Heart right ventricle (tissue), 16 donors: ENCODE measurements around the gene NDUFAF5. TPM values are rescaled to one million over a fixed set of nuclear protein-coding genes. Genes with fewer than 3 reads are reported as not detected.
A peak's percentile ranks its signal among the peaks of the same experiment; 100 is the strongest.

ENCODE experiments used
- ATAC-seq, 8 donors: fragments of 200-7000 bp; cut with Tn5 transposase; one replicate each; pipeline ENCODE4 v1.9.1; 2020; ENCODE audit warnings: mild to moderate bottlenecking in 8 of 8, moderate library complexity in 8 of 8, moderate number of reproducible peaks in 1 of 8
- DNase-seq, 2 donors: peaks; one replicate each; pipeline ENCODE4 v3.0.0-alpha.2; 2020
- H3K27ac ChIP-seq, 10 donors: fragments of 200-600 bp; sonication (generic) in 2 of 10; one replicate each; pipeline versions ENCODE4 v1.5.0 to v1.8.0; 2020 to 2022; ENCODE audit warnings: mild to moderate bottlenecking in 3 of 10
- H3K27me3 ChIP-seq, 7 donors: fragments of 200-600 bp; one replicate each; pipeline ENCODE4 v1.8.0; 2021 to 2022; ENCODE audit warnings: mild to moderate bottlenecking in 2 of 7
- H3K36me3 ChIP-seq, 9 donors: fragments of 200-600 bp; sonication (generic) in 1 of 9; one replicate each; pipeline versions ENCODE4 v1.5.0 to v1.8.0; 2020 to 2022; ENCODE audit warnings: mild to moderate bottlenecking in 2 of 9
- H3K4me1 ChIP-seq, 9 donors: fragments of 200-600 bp; sonication (generic) in 1 of 9; one replicate each; pipeline versions ENCODE4 v1.5.0 to v1.8.0; 2020 to 2022; ENCODE audit warnings: mild to moderate bottlenecking in 4 of 9
- H3K4me3 ChIP-seq, 10 donors: fragments of 200-600 bp; sonication (generic) in 2 of 10; one replicate each; pipeline versions ENCODE4 v1.5.0 to v1.8.0; 2020 to 2022; ENCODE audit warnings: mild to moderate bottlenecking in 7 of 10, moderate library complexity in 2 of 10
- H3K9me3 ChIP-seq, 11 donors: fragments of 200-600 bp in 10 of 11; sonication (generic) in 2 of 11; one replicate each; pipeline versions ENCODE4 v1.5.0 to v1.8.0; 2013 to 2022; ENCODE audit warnings: mild to moderate bottlenecking in 2 of 11, control low read depth in 1 of 11, moderate library complexity in 1 of 11
- WGBS, 2 donors: extraction: QIAGEN DNeasy Blood & Tissue Kit; methylation state at CpG; one replicate each; pipeline ENCODE4 v1.1.7; 2013; ENCODE audit warnings: inconsistent platforms in 1 of 2; 5-methylcytosine and 5-hydroxymethylcytosine counted together
- intact Hi-C, 10 donors: fragments of 100-400 bp; cut with DNase I; formaldehyde crosslinking; loops; one replicate each; pipeline versions ENCODE4 v1.11.1 to v1.14.2; 2022
- polyA plus RNA-seq, 2 donors: library from polyadenylated mRNA; stranded (reverse); fragments of 200-250 nt; gene quantifications; one replicate each; pipeline ENCODE4 v1.2.3, GENCODE V29; 2013
- total RNA-seq, 10 donors: library from RNA; stranded (reverse); fragmentation: NEBNext Ultra II Directional in 3 of 10; extraction: Animal tissue kit (Norgen Biotek cat#: 25700) in 3 of 10; gene quantifications; one replicate each; pipeline versions ENCODE4 v1.2.1 to v1.2.4, GENCODE V29; 2021 to 2023
- TF ChIP-seq, protein P1 (sequence below), 9 donors: fragments of 200-600 bp; sonication (generic) in 2 of 9; IDR thresholded peaks; one replicate each; pipeline versions ENCODE4 v1.5.0 to v1.8.0; 2021 to 2022; ENCODE audit warnings: antibody characterized with exemption in 9 of 9, mild to moderate bottlenecking in 5 of 9, moderate library complexity in 1 of 9
- donor health status: Arrhythmogenic right ventricular cardiomyopathy.
- donor health status: ischemic (EF 13 %, LVEDD 7.1; RV severe dilation, severe dysfunction).
- donor health status: healthy with polysubstance abuse.
- donor health status: DM: no; HTN: yes; CAD: no.
- donor health status: DM: no; HTN: no; CAD: no.
- donor health status: ischemic (EF 25% LVEDD 6.9; RV normal size, moderate dysfunction).
- donor health status: ischemic (EF 25% LVEDD 5.7; RV mildly dilated, moderate dysfunction).
- donor health status: healthy.
- donor health status: DM: yes; HTN: yes; CAD: no.
- donor health status: Ischemic cardiomyopathy.
- donor health status: ischemic (EF 35%, LVEDD 5.7; RV mildly dilated, moderate dysfunction).
- donor health status: nonischemic (EF 11% LVEDD 7.7; RV severe dilation, severe dysfunction).
- donor health status: DM: yes; HTN: yes; CAD: no.
- donor health status: PGD.
- donor health status: ischemic (EF 29% LVEDD 5.4; RV normal size, mild dysfunction).
- donor health status: nonischemic (EF 23%, LVEDD 6.1; RV moderate dilation, normal function).

NDUFAF5 gene
- total and polyA plus RNA-seq, 12 donors = 42.0 to 112 (median 66.3) TPM

DNA sequence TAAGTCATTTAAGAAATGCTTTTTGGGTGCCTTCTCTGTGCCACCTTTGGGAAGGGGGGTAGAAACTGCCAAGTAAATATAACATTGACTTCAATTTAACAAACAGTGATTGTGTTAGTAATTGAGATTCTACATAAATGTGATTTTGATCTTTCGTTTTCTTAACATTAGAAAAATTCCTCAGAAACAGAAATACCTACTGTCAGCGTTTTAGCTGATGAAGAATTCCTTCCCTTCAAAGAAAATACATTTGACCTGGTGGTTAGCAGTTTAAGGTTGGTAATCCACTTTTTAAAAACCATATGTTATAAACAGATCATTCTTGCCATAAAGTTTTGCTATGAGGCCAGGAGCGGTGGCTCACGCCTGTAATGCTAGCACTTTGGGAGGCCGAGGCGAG lies 9.8 kb downstream of the NDUFAF5 start:
- H3K9me3 ChIP-seq = no peaks in the 10 kb centered on the region
- peaks cover 0 to 31% (median 24%) of the 10 kb centered on the region in 9 donors for H3K4me1 ChIP-seq
- peaks cover 4 to 100% (median 43%) of the 10 kb centered on the region in 9 donors for H3K36me3 ChIP-seq
- WGBS, 2 donors = 97% methylated on average over 6 of the region's 6 CpGs
- no peak overlapping the region for H3K4me3 ChIP-seq
- intact Hi-C loops = no loop called here
- DNase-seq (no peak), ATAC-seq (no peak)
- no peaks in the 10 kb centered on the region for H3K27me3 ChIP-seq
- TF ChIP-seq, protein P1, sequence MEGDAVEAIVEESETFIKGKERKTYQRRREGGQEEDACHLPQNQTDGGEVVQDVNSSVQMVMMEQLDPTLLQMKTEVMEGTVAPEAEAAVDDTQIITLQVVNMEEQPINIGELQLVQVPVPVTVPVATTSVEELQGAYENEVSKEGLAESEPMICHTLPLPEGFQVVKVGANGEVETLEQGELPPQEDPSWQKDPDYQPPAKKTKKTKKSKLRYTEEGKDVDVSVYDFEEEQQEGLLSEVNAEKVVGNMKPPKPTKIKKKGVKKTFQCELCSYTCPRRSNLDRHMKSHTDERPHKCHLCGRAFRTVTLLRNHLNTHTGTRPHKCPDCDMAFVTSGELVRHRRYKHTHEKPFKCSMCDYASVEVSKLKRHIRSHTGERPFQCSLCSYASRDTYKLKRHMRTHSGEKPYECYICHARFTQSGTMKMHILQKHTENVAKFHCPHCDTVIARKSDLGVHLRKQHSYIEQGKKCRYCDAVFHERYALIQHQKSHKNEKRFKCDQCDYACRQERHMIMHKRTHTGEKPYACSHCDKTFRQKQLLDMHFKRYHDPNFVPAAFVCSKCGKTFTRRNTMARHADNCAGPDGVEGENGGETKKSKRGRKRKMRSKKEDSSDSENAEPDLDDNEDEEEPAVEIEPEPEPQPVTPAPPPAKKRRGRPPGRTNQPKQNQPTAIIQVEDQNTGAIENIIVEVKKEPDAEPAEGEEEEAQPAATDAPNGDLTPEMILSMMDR (IDR thresholded peaks at IDR 0.05) = no peak
- no peak overlapping the region for H3K27ac ChIP-seq

DNA sequence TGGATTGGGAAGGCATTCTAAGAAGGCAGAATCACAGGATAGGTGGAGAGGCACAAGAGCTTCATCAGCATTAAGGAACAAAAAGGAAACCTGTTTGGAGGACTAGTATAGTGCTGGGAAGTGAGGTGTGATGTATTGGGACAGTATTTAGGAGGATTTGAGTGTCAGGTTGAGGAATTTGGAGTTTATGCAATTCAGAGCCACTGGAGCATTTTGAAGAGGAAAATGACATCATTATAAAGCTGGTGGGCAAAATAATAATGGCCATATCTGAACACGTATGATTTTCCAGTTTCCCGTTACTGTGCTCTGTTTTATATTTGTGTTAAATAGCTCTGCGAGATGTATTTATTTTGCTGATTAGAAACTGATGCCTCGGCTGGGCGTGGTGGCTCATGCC lies 14.2 kb downstream of the NDUFAF5 start:
- WGBS, 2 donors = 83 to 87% methylated on average over 5 of the region's 5 CpGs
- H3K27me3 ChIP-seq = no peaks in the 10 kb centered on the region
- ATAC-seq (no peak), DNase-seq (no peak)
- intact Hi-C loops = no loop called here
- no peak overlapping the region for H3K4me3 ChIP-seq
- no peaks in the 10 kb centered on the region for H3K9me3 ChIP-seq
- H3K4me1 ChIP-seq = peaks cover 4 to 22% (median 16%) of the 10 kb centered on the region in 9 donors
- TF ChIP-seq, protein P1 (IDR thresholded peaks at IDR 0.05) = no peak
- H3K27ac ChIP-seq = no peak overlapping the region
- peaks cover 0 to 99% (median 49%) of the 10 kb centered on the region in 9 donors for H3K36me3 ChIP-seq

DNA sequence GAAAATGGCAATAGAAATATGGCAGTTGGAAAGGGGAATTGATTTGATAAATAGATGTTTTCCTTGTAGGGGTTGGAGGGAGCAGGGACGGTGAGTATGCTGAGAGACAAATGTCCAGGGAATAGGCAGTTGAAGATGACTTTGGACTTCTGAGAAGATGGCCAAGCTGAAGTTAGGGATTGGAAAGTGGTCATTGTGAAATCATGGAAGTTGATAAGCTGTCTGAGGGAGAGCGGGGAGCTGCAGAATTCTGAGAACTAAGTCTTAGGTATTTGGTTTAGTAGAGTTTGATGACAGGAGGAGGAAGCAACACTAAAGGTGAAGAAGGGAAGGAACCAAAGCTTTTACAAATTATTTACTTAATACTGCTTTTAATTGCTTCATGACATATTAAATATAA lies 15.1 kb downstream of the NDUFAF5 start:
- no peaks in the 10 kb centered on the region for H3K27me3 ChIP-seq
- peak in 1 of 8 donors; percentile 30 for ATAC-seq
- 74 to 79% methylated on average over 2 of the region's 2 CpGs for WGBS, 2 donors
- no peak for DNase-seq
- peak overlapping the region in 6 of 10 donors; percentile 2 to 69 (median 40) for H3K27ac ChIP-seq
- no peaks in the 10 kb centered on the region for H3K9me3 ChIP-seq
- TF ChIP-seq, protein P1 (IDR thresholded peaks at IDR 0.05) = no peak
- intact Hi-C loops = no loop called here
- no peak overlapping the region for H3K4me3 ChIP-seq
- H3K36me3 ChIP-seq = peaks cover 0 to 99% (median 53%) of the 10 kb centered on the region in 9 donors
- peaks cover 4 to 22% (median 16%) of the 10 kb centered on the region in 9 donors for H3K4me1 ChIP-seq

DNA sequence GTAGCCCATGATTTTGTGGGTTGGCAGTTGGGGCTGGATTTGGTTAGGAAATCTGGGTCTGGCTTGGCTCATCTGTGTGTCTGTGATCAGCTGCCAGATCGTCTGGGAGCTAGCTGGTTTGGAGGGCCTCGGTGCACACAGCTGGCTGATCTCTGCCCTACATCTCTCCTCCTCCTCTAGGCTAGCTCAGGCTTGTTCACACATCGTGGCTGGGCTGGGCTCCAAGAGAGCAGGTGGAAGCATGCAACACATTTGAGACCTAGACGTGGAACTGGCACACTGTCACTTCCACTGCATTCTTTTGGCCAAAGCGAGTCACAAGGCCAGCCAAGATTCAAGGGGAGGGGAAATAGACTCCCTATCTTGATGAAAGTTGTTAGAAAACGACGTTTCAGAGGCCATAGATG lies 15.9 kb downstream of the NDUFAF5 start:
- peak overlapping the region in 8 of 10 donors; percentile 2 to 69 (median 26) for H3K27ac ChIP-seq
- no peaks in the 10 kb centered on the region for H3K27me3 ChIP-seq
- DNase-seq (peak; percentile 90 to 91), ATAC-seq (peak; percentile 95 to 100 (median 98))
- H3K9me3 ChIP-seq = no peaks in the 10 kb centered on the region
- H3K36me3 ChIP-seq = peaks cover 0 to 99% (median 46%) of the 10 kb centered on the region in 9 donors
- intact Hi-C loops = no loop called here
- 4 to 9% methylated on average over 7 of the region's 7 CpGs for WGBS, 2 donors
- H3K4me3 ChIP-seq = no peak overlapping the region
- peaks cover 4 to 22% (median 16%) of the 10 kb centered on the region in 9 donors for H3K4me1 ChIP-seq
- TF ChIP-seq, protein P1 (IDR thresholded peaks at IDR 0.05) = no peak
